Stimulated activated CD8-positive, alpha-beta memory T cell treated with anti-CD3 and anti-CD28 coated beads, Interleukin-15, amount 100 ng/mL, for 4 hours (primary cell): Measurements from ENCODE around the gene IL19.

Experiments
- DNase-seq, 2 donors: peaks; one replicate each; pipeline ENCODE4 v3.0.0-alpha.2; 2020; ENCODE audit warnings: low read depth in 2 of 2

Gene IL19

DNA sequence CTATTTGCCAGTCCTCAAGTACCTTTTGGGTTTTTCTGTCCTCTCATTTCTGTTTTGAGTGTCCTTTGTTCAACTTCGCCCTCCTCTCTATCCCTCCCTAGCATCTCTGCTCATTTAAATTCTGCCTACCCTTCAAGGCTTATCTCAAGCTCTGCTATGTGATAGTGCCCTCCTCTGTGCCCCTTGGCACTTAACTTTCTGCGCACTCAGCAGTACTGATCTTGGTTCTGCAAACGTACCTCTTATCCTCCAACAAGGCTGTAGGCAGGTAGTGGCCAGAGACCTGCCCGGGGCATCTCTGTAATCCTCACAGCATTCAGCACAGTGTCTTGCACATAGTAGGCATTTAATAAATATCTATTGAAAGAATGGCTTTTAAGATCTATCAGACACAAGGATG, 89.6 kb downstream of the IL19 start:
- no peak for DNase-seq

GRCh38 chr1:206863266-206863665, 92.7 kb downstream of the IL19 start:
- DNase-seq: no peak

- peak; percentile 53 to 74 for DNase-seq
Observed at GRCh38 chr1:206864939-206865671, 94.5 kb downstream of the IL19 start, which contains the start of gene IL20. Gene IL20 (plus strand): TSS chr1:206865623. CDS start chr1:206865853, 230 bp downstream.

DNA sequence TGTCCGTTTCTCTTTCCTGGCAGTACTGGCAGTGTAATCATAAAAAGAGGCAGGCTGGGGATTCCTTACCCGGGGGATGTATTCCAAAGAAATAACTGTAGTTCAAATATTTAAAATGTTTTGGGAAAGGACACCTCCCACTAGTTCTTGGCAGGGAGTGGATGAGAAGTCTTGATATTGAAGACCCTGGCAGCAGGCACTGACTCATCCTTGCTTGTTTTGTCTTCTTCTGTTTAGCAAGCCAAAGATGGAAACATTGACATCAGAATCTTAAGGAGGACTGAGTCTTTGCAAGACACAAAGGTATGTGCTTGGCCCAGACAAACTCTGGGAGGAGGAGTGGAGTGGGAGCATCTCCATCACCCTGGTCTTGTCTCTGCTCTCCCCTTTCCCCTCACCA, 95.5 kb downstream of the IL19 start:
- no peak for DNase-seq

DNA sequence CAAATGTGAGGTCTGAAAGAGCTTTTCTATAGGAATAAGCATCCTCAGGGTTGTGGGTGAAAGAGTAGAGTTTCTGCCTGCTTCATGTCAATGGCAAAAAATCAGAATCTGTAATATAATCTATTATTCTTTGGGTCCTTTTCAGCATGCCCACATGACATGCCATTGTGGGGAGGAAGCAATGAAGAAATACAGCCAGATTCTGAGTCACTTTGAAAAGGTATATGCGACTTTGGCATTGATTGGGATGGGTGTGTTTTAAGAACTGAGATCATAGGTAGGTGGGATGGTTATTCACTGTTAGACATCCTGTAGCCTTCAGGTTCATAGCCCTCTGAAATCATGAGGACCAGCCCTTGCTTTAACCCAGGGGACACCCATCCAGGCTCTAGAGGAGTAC, 96.7 kb downstream of the IL19 start:
- DNase-seq: no peak

DNA sequence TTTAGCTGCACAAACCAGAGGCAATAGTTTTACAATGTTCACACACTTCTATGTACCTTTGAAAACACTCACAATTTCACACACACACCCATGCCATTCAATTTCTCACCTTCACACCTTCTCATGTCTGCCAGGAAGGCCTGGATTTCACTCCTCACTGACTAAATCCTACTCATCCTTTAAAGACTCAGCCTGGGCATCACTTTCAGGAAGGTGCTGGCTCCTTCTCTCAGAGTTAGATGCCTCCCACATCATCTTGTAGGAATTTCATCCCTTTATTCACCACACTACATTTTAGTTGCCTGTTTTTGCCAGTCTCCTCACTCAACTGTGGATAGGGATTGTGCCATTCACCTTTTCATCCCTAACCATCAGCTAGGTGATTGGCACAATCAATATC, 97.1 kb downstream of the IL19 start:
- no peak for DNase-seq

DNA sequence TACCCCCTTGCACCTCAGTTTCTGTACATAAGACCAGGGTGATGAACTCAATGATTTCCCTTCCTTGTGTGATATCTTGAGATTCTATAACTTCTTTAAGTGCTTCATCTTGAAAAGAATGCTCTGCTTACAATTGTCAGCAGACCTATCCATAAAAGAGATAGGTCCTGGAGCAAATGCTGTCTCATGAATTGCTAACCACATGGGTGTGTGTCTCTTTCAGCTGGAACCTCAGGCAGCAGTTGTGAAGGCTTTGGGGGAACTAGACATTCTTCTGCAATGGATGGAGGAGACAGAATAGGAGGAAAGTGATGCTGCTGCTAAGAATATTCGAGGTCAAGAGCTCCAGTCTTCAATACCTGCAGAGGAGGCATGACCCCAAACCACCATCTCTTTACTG, 97.7 kb downstream of the IL19 start:
- DNase-seq: no peak

GRCh38 chr1:206872139-206872538, 101.6 kb downstream of the IL19 start:
- DNase-seq: no peak

DNA sequence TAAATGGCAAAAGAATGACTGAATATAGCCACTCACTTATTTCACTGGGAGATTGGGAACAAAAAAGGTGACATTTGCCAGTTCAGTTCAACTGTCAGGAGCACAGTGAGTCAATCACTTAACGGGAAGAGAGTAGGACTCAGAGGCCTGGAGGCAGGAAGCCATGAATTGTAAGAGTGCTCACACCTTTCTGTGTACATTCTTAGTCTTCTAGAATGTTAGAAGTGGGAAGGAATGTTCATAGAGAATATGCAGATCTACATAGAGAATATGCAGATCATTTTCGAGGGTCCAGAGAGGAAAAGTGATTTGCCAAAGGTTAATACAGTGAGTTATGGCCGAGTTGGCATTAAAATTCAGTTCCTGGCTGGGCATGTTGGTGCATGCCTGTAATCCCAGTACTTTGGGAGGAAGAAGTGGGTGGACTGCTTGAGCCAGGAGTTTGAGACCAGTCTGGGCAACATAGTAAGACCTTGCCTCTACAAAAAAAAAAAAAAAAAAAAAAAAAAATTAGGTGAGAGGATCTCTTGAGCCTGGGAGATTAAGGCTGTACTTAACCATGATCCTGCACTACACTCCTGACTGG, 103.1 kb downstream of the IL19 start:
- no peak for DNase-seq

DNA sequence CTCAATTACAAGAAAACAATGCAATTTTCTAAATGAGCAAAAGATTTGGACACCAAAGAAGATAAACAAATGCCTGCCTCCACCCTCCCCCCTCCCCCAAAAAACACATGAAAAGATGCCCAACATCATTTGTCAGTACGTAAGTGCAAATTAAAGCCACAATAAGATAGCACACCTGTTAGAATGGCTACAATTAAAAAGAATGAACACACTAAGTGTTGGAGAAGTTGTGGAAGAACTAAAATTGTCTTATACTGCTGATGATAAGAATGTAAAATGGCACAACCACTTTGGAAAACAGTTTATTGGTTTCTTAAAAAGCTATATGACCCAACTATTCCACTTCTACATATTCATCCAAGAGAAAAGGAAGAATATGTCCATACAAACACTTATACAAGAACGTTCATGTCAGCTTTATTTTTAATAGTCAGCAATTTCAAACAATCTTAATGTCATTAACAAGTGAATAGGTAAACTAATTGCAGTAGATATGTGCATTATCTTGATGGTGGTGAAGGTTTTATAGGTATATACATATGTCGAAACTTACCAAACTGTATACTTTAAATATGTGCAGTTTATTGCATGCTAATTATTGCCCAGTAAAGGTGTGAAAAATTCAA, 105.3 kb downstream of the IL19 start:
- DNase-seq: no peak

- DNase-seq: no peak
Observed at GRCh38 chr1:206878456-206878855, 107.9 kb downstream of the IL19 start.

GRCh38 chr1:206880314-206880713, 109.7 kb downstream of the IL19 start:
- DNase-seq: no peak

DNA sequence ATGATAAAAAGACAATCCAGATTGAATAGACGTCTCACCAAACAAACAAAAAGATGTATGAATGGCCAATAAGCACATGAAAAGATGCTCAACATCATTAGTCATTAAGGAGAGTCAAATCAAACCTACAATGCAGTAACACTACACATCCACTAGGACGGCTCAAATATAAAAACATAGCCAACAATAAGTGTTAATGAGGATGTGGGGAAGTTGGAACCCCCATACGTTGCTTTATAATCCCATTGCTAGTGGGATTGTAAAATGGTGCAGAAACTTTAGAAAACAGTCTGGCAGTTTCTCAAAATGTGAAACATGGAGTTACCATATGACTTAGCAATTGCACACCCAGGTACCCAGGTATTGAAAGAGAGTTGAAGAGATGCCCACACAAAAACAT, 112.0 kb downstream of the IL19 start:
- DNase-seq: no peak

- no peak for DNase-seq
Observed at GRCh38 chr1:206883160-206883559, 112.6 kb downstream of the IL19 start.

GRCh38 chr1:206883876-206884275, 113.3 kb downstream of the IL19 start:
- no peak for DNase-seq

DNA sequence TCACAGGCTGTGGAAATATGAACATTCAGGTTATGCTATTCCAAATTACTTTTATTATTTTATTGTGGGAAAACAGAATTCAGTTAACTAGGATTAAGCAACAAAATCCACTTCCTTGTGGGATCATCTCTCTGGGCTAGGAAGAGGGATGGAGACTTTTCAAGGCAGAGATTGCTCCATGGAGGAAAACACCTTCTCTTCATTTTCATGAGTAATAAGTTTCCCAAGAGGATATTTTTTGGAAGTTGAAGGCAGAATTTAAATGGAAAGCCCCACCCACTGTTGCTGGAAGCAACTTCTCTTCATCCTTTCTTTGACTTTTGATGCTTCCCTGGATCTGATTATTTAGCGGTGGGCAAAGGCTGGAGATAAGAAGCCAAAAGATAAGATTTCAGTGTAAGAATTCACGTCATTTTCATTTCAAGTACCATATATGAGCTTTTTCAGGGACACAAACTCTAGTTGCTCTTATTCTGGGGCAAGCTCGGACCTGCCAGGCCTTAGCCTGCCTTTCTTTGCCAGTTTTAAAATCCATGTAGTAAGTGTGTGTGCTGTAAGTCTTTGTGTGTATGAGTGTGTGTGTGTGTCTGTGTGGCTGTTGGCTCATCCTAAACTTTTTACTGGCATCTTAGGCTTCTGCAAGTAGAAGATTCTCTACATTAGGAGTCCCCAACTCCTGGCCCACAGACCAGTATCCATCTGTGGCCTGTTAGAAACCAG, 114.9 kb downstream of the IL19 start:
- no peak for DNase-seq

- DNase-seq: no peak
Observed at GRCh38 chr1:206886831-206887230, 116.3 kb downstream of the IL19 start.

- DNase-seq: no peak
Observed at GRCh38 chr1:206887701-206888100, 117.1 kb downstream of the IL19 start.

GRCh38 chr1:206890125-206891060, 119.8 kb downstream of the IL19 start:
- no peak for DNase-seq

DNA sequence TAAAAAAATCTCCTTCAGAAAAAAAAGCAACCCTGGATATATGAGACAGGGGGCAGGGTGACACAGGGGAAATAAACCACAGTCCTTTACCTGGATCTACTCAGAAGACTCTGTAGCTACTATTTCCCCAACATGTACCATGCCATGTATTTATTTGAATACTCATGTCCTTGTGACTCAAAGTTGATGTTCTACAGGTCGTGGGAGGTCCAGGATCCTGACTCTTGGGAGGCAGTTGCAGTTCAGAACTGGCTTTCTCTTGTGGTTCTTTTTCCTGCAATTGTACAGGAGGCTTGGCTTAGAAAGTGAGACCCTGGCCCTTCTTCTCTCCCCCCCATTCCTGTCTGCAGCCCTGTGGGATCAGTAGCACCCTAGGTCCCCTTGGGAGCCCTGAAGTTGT, 120.8 kb downstream of the IL19 start:
- DNase-seq: no peak
